AG10803 (cell line): ENCODE measurements around the gene PSMD7.

Experiments
- DNase-seq: peaks from one replicate; pipeline ENCODE4 v3.0.0; 2010; ENCODE audit warnings: low read depth
- H3K4me3 ChIP-seq: 2 replicates; pipeline ENCODE4 v1.5.1; 2011; ENCODE audit warnings: mild to moderate bottlenecking, low read length, control low read depth
- TF ChIP-seq, protein P1 (sequence below): conservative IDR thresholded peaks from 2 replicates; pipeline ENCODE4 v1.5.1; 2011; ENCODE audit warnings: mild to moderate bottlenecking, low read length, control low read depth, inconsistent platforms

PSMD7 gene

DNA sequence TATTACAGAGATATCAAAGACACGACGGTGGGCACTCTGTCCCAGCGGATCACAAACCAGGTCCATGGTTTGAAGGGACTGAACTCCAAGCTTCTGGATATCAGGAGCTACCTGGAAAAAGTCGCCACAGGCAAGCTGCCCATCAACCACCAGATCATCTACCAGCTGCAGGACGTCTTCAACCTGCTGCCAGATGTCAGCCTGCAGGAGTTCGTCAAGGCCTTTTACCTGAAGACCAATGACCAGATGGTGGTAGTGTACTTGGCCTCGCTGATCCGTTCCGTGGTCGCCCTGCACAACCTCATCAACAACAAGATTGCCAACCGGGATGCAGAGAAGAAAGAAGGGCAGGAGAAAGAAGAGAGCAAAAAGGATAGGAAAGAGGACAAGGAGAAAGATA lies 8.7 kb downstream of the PSMD7 start:
- no peak overlapping the region for H3K4me3 ChIP-seq
- TF ChIP-seq, protein P1, sequence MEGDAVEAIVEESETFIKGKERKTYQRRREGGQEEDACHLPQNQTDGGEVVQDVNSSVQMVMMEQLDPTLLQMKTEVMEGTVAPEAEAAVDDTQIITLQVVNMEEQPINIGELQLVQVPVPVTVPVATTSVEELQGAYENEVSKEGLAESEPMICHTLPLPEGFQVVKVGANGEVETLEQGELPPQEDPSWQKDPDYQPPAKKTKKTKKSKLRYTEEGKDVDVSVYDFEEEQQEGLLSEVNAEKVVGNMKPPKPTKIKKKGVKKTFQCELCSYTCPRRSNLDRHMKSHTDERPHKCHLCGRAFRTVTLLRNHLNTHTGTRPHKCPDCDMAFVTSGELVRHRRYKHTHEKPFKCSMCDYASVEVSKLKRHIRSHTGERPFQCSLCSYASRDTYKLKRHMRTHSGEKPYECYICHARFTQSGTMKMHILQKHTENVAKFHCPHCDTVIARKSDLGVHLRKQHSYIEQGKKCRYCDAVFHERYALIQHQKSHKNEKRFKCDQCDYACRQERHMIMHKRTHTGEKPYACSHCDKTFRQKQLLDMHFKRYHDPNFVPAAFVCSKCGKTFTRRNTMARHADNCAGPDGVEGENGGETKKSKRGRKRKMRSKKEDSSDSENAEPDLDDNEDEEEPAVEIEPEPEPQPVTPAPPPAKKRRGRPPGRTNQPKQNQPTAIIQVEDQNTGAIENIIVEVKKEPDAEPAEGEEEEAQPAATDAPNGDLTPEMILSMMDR, result no peak
- no peak for DNase-seq

DNA sequence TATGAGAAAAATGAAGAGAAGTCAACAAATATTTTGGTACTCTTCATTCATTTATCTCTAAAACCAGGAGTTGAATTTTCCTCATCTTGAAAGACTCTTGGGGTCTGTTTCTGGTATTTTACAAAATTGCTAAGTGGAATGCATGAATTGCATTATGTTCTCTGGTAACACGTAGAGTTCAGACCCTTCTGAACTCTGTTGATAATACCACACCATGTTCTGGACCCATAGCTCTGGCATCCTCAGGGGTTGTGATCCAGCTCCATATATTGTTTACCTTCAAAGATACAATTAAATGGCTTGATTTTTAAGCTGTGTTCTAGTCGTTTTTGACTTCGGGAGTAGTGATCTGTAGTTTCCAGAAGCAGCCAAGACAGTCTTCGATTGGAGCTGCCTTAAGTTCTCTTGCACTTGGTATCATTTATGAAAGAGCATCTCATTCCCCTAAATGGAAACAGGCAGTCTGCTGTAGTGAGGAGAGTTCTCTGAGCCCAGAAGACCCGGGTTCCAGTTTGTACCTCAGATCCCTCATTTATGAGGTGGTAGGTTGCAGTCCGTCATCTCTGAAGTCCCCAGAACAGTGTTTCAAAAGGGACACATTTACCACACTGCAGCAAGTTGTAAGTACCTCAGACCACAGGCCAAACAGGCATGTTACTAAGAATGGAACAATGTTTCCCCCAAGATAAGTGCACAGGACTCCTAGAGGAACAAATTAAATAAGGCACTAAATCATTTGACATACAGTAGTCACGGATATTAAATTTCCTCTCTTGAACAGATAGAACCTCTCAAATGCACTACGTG lies 9.6 kb downstream of the PSMD7 start:
- TF ChIP-seq, protein P1, result no peak
- DNase-seq, result no peak
- no peak overlapping the region for H3K4me3 ChIP-seq

DNA sequence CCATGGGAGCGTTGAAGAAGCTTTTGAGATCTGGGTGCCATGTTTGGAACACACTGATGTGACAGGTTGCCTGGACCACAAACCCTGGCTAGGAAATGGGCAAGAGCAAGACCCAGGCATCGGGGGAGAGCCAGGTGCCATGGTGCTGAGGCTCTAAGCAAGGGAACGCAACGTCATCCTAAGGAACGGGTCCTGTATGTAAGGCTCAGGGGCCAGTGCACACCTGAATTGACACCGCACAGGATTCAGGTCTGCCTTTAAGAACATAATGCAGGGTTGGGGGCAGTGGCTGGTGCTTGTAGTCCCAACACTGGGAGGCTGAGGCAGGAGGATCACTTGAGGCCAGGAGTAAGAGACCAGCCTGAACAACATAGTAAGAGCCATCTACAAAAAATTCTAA lies 10.8 kb downstream of the PSMD7 start:
- no peak for DNase-seq
- no peak overlapping the region for H3K4me3 ChIP-seq
- TF ChIP-seq, protein P1, result no peak

DNA sequence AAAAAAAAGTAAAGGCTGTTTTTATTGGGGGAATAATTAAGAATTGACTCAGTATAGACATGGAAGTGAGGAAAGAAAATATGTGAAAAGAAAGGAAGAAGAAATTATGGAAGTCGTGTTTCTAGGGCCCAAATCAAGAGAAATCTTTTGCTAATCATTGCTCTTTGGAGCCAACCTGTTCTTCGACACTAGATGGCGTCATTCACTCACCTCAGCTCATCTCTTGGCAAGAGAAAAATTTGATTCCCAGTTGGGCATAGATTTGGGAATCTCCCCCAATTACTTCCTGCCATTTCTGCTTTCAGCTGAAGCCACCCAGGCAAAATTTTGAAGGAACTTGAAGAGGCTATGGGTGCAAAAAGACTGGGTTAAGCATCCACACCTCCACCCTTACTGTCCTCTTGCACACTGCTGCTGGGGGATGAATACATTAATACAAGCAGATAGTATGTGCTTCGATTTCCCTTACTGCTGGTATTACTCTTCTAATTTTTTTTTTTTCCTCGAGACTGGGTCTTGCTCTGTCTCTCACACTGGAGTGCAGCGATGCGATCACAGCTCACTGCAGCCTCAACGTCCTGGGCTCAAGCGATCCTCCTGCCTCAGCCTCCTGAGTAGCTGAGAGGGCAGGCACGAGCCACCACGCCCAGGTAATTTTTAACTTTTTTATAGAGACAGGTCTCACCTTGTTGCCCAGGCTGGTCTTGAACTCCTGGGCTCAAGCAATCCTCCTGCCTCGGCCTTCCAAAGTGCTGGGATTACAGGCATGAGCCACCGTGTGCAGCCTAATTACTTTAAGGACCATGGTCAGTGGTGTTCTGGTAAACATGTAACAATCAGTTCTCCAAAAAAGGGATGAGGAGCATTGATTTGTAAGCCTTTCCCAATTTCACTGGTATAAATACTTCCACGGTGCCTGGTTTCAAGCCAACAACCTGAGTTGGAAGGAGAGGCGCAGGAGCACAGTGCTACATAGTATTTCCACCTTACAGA lies 13.5 kb downstream of the PSMD7 start:
- TF ChIP-seq, protein P1, result peak; percentile 87
- peak; percentile 58 for DNase-seq
- H3K4me3 ChIP-seq, result no peak overlapping the region

DNA sequence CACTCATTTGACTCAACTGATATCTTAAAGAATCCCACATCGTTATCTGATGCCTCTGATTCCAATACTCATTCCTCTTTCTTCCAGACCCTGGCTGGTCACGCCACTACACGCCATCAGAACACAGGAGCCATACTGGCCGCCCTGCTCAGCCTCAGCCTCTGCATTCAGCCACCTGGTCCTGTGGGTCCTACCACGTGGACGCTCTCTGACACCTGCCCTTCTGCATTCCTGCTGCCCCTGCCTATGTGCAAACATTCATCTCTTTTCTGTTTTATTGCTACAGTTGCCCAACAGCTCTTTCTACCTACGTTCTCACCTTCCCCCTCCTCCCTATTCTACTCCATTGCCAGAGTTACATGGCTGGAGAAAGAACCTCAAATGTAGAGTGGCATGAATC lies 18.4 kb downstream of the PSMD7 start:
- TF ChIP-seq, protein P1, result no peak
- no peak for DNase-seq
- H3K4me3 ChIP-seq, result no peak overlapping the region

DNA sequence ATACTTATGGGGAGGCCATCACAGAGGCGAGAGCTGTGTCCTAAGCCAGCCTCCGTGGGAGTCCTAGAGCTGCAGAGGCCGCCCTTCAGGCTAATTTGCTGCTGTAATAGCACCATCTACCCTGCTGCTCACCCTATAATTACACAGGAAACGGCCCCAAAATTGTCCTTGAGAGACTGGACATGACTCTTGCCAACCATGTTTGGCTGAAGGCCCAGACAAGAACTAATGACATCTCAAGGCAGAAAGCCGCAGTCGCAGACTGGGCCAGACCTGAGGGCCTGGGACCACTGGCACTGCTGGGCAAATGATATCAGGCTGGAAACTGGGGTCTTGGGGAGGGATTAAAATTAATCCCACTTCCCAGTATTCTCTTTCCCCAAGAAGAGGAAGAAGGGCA lies 24.1 kb downstream of the PSMD7 start:
- TF ChIP-seq, protein P1, result no peak
- no peak overlapping the region for H3K4me3 ChIP-seq
- no peak for DNase-seq
